ENCODE results near the gene RTN4R.
"Not testable (repeated sequence)": the region's sequence is repeated elsewhere in the genome, so short reads cannot be mapped to it uniquely, and the experiment has no call there.

- TF ChIP-seq CTCF, EP300 (IDR thresholded peaks at IDR 0.05): not testable (repeated sequence)
Observed at GRCh38 chr22:20278726-20279490, 10.8 kb upstream of the RTN4R start.

Measured in ovary (tissue), 3 donors.